SU-DHL-6 (cell line): Measurements from ENCODE around the gene NUDC.

Source experiments
- EZH2phosphoT487 ChIP-seq: fragments of 200-600 bp; sonication (generic), shearing (Covaris generic); conservative IDR thresholded peaks from 2 replicates; pipeline ENCODE4 v1.6.1; 2018; ENCODE audit warnings: mild to moderate bottlenecking, antibody characterized with exemption, low read length, moderate library complexity, mixed read lengths
- TF ChIP-seq, protein P1 (sequence below): fragments of 200-600 bp; sonication (generic); IDR thresholded peaks from one replicate; pipeline ENCODE4 v1.5.1; 2017; ENCODE audit warnings: antibody characterized with exemption, mild to moderate bottlenecking, low read length, moderate library complexity; ENCODE audit not compliant: insufficient read depth, poor library complexity, severe bottlenecking

DNA sequence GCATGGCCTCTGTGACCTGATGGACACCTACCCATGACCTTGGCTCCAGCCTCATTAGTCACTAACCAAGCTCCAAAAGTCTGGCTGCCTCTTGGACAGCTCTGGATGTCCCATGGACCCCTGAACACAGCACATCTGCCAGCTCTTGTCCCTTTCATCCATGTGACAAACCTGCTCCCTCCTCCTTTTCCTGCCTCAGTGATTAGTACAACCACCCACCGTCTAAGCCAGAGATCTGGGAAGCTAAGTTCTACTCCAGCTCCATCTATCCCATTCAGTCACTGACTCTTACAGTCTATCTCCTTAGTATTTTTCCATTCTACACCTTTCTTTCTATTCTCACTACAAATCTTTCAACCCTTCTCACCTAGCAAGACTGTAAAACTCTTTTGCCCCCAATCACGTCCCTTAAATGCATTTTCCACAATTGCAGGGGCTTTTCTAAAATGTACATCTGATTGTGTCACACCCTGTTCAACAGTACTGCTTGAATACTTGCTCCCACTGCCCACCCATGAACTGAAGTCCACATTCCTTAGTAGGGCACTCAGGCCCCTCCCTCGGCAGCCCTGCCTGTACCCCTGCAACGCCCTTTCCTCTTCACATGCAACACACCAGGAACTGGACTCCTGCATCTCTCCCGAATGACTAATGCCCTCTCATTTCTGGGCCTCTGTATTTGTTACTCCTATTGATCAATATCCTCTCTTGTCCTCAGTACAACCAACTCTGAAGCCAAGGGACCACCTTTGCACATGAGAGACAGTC is 38.7 kb upstream of the NUDC start:
- TF ChIP-seq, protein P1, sequence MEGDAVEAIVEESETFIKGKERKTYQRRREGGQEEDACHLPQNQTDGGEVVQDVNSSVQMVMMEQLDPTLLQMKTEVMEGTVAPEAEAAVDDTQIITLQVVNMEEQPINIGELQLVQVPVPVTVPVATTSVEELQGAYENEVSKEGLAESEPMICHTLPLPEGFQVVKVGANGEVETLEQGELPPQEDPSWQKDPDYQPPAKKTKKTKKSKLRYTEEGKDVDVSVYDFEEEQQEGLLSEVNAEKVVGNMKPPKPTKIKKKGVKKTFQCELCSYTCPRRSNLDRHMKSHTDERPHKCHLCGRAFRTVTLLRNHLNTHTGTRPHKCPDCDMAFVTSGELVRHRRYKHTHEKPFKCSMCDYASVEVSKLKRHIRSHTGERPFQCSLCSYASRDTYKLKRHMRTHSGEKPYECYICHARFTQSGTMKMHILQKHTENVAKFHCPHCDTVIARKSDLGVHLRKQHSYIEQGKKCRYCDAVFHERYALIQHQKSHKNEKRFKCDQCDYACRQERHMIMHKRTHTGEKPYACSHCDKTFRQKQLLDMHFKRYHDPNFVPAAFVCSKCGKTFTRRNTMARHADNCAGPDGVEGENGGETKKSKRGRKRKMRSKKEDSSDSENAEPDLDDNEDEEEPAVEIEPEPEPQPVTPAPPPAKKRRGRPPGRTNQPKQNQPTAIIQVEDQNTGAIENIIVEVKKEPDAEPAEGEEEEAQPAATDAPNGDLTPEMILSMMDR = no peak
- TF ChIP-seq EZH2phosphoT487 = no peak
